ELR (cell line): ENCODE measurements around the gene FTHL17.

Experiments used
- DNase-seq: peaks from one replicate; pipeline ENCODE4 v3.0.0-alpha.2; 2015; ENCODE audit warnings: low read depth

FTHL17 gene

GRCh38 chrX:31038575-31039326 is 33.1 kb downstream of the FTHL17 start:
- peak; percentile 40 for DNase-seq

DNA sequence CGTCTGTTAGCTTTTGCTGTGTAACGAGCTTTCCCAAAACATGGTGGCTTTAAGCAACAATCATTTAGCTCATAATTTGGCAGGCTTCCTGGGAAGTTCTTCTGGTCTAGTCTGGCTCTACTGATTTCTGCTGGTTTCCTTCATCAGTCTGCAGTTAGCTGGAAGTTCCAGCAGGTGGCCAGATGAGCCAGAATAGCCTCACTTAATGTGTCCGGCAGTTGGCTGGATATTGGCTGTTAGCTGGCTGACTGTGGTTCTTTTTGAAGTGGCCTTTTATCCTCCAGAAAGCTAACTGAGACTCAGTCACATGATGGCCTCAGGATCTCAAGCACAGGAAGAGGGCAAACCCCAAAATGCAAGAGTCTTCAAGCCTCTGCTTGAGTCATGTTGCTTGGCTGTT is 34.9 kb downstream of the FTHL17 start:
- DNase-seq: peak; percentile 52

GRCh38 chrX:31027351-31027750 is 44.5 kb downstream of the FTHL17 start:
- DNase-seq: no peak

GRCh38 chrX:31024866-31025265 is 47.0 kb downstream of the FTHL17 start:
- DNase-seq: no peak

DNA sequence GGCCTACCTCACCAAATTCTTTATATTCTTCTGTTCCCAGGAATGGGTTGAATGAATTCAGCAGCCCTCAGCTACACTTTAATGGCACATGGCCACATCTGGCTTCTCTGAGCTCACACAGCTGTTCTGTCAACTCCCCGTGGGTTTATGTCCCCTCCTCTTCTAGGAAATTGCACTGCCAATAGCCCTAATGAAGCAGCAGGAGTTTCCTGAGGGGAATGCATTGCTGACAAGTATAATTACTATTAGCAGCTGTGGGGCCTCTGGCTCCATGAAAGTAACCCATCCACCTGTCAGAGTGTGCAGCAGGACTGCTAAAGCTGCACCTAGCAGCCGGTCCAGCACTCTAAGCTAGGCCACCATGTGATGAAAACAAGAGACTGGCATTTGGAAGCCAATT is 50.3 kb downstream of the FTHL17 start:
- no peak for DNase-seq
